Measurements from ENCODE around the gene SUGP1. TPM values are rescaled to one million over a fixed set of nuclear protein-coding genes. Genes with fewer than 3 reads are reported as not detected.

SUGP1 gene
- total RNA-seq, 1 donor from 2014 or later: 73.2 TPM

DNA sequence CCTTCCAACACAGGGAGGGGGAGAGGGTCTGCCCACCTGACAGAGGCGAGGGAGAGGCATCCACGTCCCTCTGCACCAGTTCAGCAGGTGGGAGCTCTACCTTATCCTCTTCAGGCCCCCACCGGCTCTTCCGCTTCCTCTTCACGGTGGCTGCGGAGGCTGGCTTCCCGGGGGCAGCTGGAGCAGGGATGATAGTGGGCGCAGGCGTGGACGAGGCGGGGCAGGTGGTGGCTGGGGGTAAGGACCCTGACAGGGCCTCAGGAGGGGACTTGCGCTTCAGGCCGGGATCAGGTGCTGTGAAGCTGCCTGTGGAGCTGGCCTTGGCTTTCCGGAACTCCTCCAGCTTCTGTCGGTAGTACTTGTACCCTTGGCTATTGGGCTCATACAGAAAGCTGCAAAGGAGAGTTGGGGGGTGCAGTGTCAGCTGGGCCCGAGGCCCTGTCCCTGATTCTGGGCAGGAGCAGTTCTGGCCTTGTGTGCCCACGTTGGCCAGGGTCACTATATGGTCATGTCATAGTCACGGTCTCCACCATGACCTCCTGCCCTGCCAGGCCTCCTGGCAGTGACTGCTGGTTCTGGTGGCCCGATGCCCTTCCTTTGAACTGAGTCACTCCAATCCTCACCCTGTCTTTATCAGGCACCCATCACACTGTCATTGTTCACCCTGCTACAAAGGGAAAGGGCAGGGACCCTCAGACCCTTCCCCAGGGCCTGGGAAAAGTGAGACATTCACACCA, 23.2 kb downstream of the SUGP1 start:
- TF ChIP-seq, protein P1, sequence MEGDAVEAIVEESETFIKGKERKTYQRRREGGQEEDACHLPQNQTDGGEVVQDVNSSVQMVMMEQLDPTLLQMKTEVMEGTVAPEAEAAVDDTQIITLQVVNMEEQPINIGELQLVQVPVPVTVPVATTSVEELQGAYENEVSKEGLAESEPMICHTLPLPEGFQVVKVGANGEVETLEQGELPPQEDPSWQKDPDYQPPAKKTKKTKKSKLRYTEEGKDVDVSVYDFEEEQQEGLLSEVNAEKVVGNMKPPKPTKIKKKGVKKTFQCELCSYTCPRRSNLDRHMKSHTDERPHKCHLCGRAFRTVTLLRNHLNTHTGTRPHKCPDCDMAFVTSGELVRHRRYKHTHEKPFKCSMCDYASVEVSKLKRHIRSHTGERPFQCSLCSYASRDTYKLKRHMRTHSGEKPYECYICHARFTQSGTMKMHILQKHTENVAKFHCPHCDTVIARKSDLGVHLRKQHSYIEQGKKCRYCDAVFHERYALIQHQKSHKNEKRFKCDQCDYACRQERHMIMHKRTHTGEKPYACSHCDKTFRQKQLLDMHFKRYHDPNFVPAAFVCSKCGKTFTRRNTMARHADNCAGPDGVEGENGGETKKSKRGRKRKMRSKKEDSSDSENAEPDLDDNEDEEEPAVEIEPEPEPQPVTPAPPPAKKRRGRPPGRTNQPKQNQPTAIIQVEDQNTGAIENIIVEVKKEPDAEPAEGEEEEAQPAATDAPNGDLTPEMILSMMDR (IDR thresholded peaks at IDR 0.05; ENCODE audit: unreplicated experiment): no peak
- no peak overlapping the region for H3K4me3 Mint-ChIP-seq (ENCODE audit: unreplicated experiment)
- DNase-seq (ENCODE audit: low spot score): no peak
- no peak overlapping the region for H3K27ac Mint-ChIP-seq (ENCODE audit: unreplicated experiment)
- H3K9me3 Mint-ChIP-seq (ENCODE audit: unreplicated experiment): no peaks in the 10 kb centered on the region
- H3K4me1 Mint-ChIP-seq (ENCODE audit: unreplicated experiment): no peaks in the 10 kb centered on the region
- H3K27me3 Mint-ChIP-seq (ENCODE audit: unreplicated experiment): no peaks in the 10 kb centered on the region
- peaks cover 34% of the 10 kb centered on the region for H3K36me3 Mint-ChIP-seq (ENCODE audit: low read depth, unreplicated experiment)

DNA sequence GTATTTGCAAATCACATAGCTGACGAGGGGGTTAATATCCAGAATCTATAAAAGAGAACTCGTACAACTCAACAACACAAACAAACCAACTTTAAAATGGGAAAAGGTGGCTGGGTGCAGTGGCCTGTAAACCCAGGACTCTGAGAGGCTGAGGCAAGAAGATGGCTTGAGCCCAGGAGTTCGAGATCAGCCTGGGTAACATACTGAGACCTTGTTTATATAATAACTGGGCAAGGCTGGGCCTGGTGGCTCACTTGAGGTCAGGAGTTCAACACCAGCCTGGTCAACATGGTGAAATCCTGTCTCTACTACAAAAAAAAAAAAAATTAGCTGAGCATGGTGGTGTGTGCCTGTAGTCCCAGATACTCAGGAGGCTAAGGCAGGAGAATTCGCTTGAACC, 25.4 kb downstream of the SUGP1 start:
- no peak for DNase-seq (ENCODE audit: low spot score)
- Mint-ChIP-seq H3K27me3 (ENCODE audit: unreplicated experiment) (no peaks in the 10 kb centered on the region), H3K4me1 (ENCODE audit: unreplicated experiment) (no peaks in the 10 kb centered on the region), H3K36me3 (ENCODE audit: low read depth, unreplicated experiment) (peaks cover 36% of the 10 kb centered on the region), H3K9me3 (ENCODE audit: unreplicated experiment) (no peaks in the 10 kb centered on the region), H3K27ac (ENCODE audit: unreplicated experiment) (no peak overlapping the region), H3K4me3 (ENCODE audit: unreplicated experiment) (no peak overlapping the region)
- TF ChIP-seq, protein P1 (IDR thresholded peaks at IDR 0.05; ENCODE audit: unreplicated experiment): no peak

DNA sequence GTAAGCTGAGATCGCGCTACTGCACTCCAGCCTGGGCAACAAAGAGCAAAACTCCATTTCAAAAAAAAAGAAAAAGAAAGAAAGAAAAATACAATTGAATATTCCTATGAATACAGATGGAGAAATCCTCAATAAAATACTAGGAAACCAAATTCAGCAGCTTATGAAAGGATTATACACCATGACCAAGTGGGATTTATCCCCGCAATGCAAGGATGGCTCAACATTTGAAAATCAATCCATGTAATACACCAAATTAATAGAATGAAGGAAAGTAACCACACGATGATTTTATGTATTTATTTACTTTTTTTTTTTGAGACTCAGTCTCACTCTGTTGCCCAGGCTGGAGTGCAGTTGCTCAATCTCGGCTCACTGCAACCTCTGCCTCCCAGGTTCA, 27.7 kb downstream of the SUGP1 start:
- Mint-ChIP-seq H3K9me3 (ENCODE audit: unreplicated experiment) (no peaks in the 10 kb centered on the region), H3K27ac (ENCODE audit: unreplicated experiment) (no peak overlapping the region), H3K36me3 (ENCODE audit: low read depth, unreplicated experiment) (peaks cover 36% of the 10 kb centered on the region), H3K4me1 (ENCODE audit: unreplicated experiment) (no peaks in the 10 kb centered on the region), H3K27me3 (ENCODE audit: unreplicated experiment) (no peaks in the 10 kb centered on the region), H3K4me3 (ENCODE audit: unreplicated experiment) (no peak overlapping the region)
- no peak for DNase-seq (ENCODE audit: low spot score)
- TF ChIP-seq, protein P1 (IDR thresholded peaks at IDR 0.05; ENCODE audit: unreplicated experiment): no peak

DNA sequence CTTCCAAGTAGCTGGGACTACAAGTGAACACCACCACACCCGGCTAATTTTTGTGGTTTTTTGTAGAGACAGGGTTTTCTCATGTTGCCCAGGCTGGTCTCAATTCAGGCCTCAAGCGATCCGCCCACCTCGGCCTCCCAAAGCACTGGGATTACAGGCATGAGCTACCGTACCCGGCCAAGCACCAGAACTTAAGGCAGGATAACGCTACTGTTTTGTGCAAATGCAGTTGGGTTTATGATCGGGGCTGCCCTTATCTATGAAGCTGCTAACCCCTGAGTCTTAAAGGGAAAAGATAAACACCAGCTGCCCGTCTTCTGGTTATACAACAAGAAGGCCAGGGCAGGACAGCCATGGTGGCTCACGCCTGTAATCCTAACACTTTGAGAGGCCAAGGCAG, 34.6 kb downstream of the SUGP1 start:
- DNase-seq (ENCODE audit: low spot score): no peak
- Mint-ChIP-seq H3K9me3 (ENCODE audit: unreplicated experiment) (no peaks in the 10 kb centered on the region), H3K27ac (ENCODE audit: unreplicated experiment) (no peak overlapping the region), H3K36me3 (ENCODE audit: low read depth, unreplicated experiment) (peaks cover 20% of the 10 kb centered on the region), H3K4me3 (ENCODE audit: unreplicated experiment) (no peak overlapping the region), H3K27me3 (ENCODE audit: unreplicated experiment) (peaks cover 6% of the 10 kb centered on the region), H3K4me1 (ENCODE audit: unreplicated experiment) (no peaks in the 10 kb centered on the region)
- TF ChIP-seq, protein P1 (IDR thresholded peaks at IDR 0.05; ENCODE audit: unreplicated experiment): no peak

DNA sequence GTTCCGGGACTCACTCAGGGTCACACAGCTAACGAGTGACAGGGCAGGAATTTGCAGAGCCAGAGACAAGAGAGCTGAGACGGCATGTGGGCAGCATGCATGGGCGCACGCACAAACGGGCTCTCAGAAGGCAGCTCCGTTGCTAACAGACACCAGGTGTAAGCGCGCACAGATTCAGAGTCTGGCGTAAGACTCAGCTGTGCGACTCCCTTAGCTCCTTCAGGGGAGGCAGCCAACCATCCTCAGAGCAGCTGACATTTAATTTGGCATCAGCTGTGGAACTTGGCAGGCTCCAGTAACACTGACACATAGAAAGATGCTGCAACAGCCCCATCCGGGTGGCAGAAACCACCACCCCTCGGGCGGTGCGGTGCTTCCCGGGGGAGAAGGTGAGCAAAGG, 39.7 kb downstream of the SUGP1 start:
- H3K4me3 Mint-ChIP-seq (ENCODE audit: unreplicated experiment): no peak overlapping the region
- H3K4me1 Mint-ChIP-seq (ENCODE audit: unreplicated experiment): no peaks in the 10 kb centered on the region
- H3K27ac Mint-ChIP-seq (ENCODE audit: unreplicated experiment): no peak overlapping the region
- DNase-seq (ENCODE audit: low spot score): no peak
- peaks cover 15% of the 10 kb centered on the region for H3K27me3 Mint-ChIP-seq (ENCODE audit: unreplicated experiment)
- H3K9me3 Mint-ChIP-seq (ENCODE audit: unreplicated experiment): no peaks in the 10 kb centered on the region
- peaks cover 23% of the 10 kb centered on the region for H3K36me3 Mint-ChIP-seq (ENCODE audit: low read depth, unreplicated experiment)
- TF ChIP-seq, protein P1 (IDR thresholded peaks at IDR 0.05; ENCODE audit: unreplicated experiment): no peak

Data from endothelial cell (in vitro differentiated cells).